RPMI8226 (cell line): Measurements from ENCODE around the gene RBM11.

Experiments
- DNase-seq: peaks from one replicate; pipeline ENCODE4 v3.0.0-alpha.2; 2015

The RBM11 gene

DNA sequence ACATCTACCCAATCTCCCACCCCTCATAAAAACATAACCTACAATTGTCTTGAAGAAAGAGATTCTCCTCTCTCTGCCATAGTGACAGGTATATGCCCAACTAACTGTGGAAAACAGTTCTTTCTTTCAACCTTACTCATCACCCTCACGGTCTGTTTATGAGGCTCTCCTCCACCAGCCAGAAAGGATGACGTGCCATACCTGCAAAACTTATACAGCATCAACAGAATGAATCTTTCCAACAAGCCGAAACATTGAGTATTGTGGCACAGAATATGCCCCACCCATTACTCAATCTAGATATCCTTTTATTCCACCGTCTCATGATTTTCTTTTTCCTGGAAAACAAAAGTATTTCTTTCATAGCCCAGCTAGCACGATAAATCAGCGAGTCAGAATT, 55.7 kb downstream of the RBM11 start:
- no peak for DNase-seq

GRCh38 chr21:14273736-14274538, 58.0 kb downstream of the RBM11 start:
- DNase-seq, result peak; percentile 18

DNA sequence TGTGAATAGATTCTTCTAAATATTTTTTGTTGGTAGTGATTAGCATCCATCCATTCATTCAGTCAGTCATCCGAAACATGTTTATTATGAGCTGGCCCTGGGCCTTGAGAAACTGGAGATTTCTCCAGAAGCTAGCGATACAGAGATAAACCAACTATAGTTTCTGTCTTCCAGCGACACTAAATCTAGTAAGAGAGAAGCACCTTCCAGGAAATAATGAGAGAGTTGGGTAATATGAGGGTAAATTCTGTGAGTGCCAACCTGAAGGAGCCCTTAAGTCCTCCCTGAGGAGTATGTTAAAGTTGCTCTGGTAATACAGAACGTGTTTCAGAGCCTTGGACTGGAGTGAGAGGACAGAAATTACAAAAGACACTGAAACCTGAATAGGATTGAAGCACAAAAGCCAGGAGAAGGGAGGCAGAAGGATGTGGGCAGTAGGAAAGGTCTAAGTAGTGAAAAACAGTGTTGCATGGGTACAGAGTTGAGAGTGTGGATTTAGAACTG, 59.8 kb downstream of the RBM11 start:
- no peak for DNase-seq
